Progenitor cell of endocrine pancreas (in vitro differentiated cells): Measurements from ENCODE around the gene SND1. TPM values are rescaled to one million over a fixed set of nuclear protein-coding genes. Genes with fewer than 3 reads are reported as not detected.

Source experiments
- DNase-seq: peaks from one replicate; pipeline ENCODE4 v3.0.0; 2021; ENCODE audit warnings: low spot score; ENCODE audit not compliant: unreplicated experiment
- H3K27ac Mint-ChIP-seq: 2 replicates; pipeline ENCODE4 v1.8.0; 2021; ENCODE audit warnings: mild to moderate bottlenecking, moderate library complexity, mixed read lengths
- H3K27me3 Mint-ChIP-seq: 2 replicates; pipeline ENCODE4 v1.8.0; 2021; ENCODE audit warnings: mixed read lengths
- H3K36me3 Mint-ChIP-seq: 2 replicates; pipeline ENCODE4 v1.8.0; 2022; ENCODE audit warnings: mixed read lengths; ENCODE audit not compliant: insufficient read depth
- H3K4me1 Mint-ChIP-seq: 2 replicates; pipeline ENCODE4 v1.8.0; 2021; ENCODE audit warnings: low read depth, mixed read lengths
- H3K4me3 Mint-ChIP-seq: 2 replicates; pipeline ENCODE4 v1.8.0; 2021; ENCODE audit warnings: low read depth, mild to moderate bottlenecking, moderate library complexity, mixed read lengths
- H3K9me3 Mint-ChIP-seq: 2 replicates; pipeline ENCODE4 v1.8.0; 2021; ENCODE audit warnings: low read depth, mixed read lengths
- CTCF ChIP-seq: fragments of 200-600 bp; sonication (generic); IDR thresholded peaks from one replicate; pipeline ENCODE4 v1.5.0; 2021; ENCODE audit warnings: antibody characterized with exemption, mild to moderate bottlenecking; ENCODE audit not compliant: unreplicated experiment
- total RNA-seq: library from RNA; stranded (reverse); gene quantifications from 2 replicates; pipeline ENCODE4 v1.2.1, GENCODE V29; 2021

Gene SND1
- total RNA-seq, 1 donor from 2014 or later: 213 TPM

- Mint-ChIP-seq H3K27me3 (no peaks in the 10 kb centered on the region), H3K9me3 (no peaks in the 10 kb centered on the region), H3K36me3 (no peaks in the 10 kb centered on the region), H3K4me1 (peaks cover 2% of the 10 kb centered on the region), H3K4me3 (no peak overlapping the region), H3K27ac (no peak overlapping the region)
- no peak for TF ChIP-seq CTCF
- no peak for DNase-seq
Measured at GRCh38 chr7:128056901-128057300, 404.9 kb downstream of the SND1 start.

- no peak for TF ChIP-seq CTCF
- no peak overlapping the region for H3K27ac Mint-ChIP-seq
- no peak for DNase-seq
- no peaks in the 10 kb centered on the region for H3K9me3 Mint-ChIP-seq
- no peaks in the 10 kb centered on the region for H3K36me3 Mint-ChIP-seq
- no peaks in the 10 kb centered on the region for H3K27me3 Mint-ChIP-seq
- H3K4me1 Mint-ChIP-seq: peaks cover 2% of the 10 kb centered on the region
- no peak overlapping the region for H3K4me3 Mint-ChIP-seq
Measured at GRCh38 chr7:128057909-128058308, 405.9 kb downstream of the SND1 start.

GRCh38 chr7:128059143-128059988, 407.4 kb downstream of the SND1 start:
- Mint-ChIP-seq H3K27me3 (no peaks in the 10 kb centered on the region), H3K9me3 (no peaks in the 10 kb centered on the region), H3K4me1 (peaks cover 2% of the 10 kb centered on the region), H3K36me3 (no peaks in the 10 kb centered on the region), H3K4me3 (no peak overlapping the region), H3K27ac (peak overlapping the region; percentile 23)
- DNase-seq: no peak
- no peak for TF ChIP-seq CTCF

GRCh38 chr7:128060018-128060417, 408.0 kb downstream of the SND1 start:
- Mint-ChIP-seq H3K27ac (no peak overlapping the region), H3K27me3 (no peaks in the 10 kb centered on the region), H3K36me3 (no peaks in the 10 kb centered on the region), H3K4me3 (no peak overlapping the region), H3K4me1 (peaks cover 2% of the 10 kb centered on the region), H3K9me3 (no peaks in the 10 kb centered on the region)
- no peak for DNase-seq
- TF ChIP-seq CTCF: peak; percentile 9

GRCh38 chr7:128063088-128063487, 411.1 kb downstream of the SND1 start:
- Mint-ChIP-seq H3K27me3 (no peaks in the 10 kb centered on the region), H3K4me3 (no peak overlapping the region), H3K4me1 (peaks cover 2% of the 10 kb centered on the region), H3K9me3 (no peaks in the 10 kb centered on the region), H3K36me3 (no peaks in the 10 kb centered on the region), H3K27ac (no peak overlapping the region)
- TF ChIP-seq CTCF: no peak
- DNase-seq: no peak
